Esophagus squamous epithelium (tissue), 5 donors: Measurements from ENCODE around the gene CERS1. TPM values are rescaled to one million over a fixed set of nuclear protein-coding genes. Genes with fewer than 3 reads are reported as not detected.

Experiments used
- DNase-seq: peaks from one replicate; lab custom pipeline; 2025; lab: John Stamatoyannopoulos, UW
- H3K27ac ChIP-seq, 4 donors: fragments of 200-600 bp; sonication (generic); one replicate each; pipeline ENCODE4 v1.5.1; 2016 to 2019; ENCODE audit warnings: mild to moderate bottlenecking in 1 of 4
- H3K27me3 ChIP-seq, 4 donors: fragments of 200-600 bp; sonication (generic); 1 replicate in 3 of 4; 2 replicates in 1 of 4; pipeline versions ENCODE4 v1.5.1 to v1.6.0; 2017 to 2021; ENCODE audit warnings: antibody characterized with exemption in 1 of 4
- H3K36me3 ChIP-seq, 3 donors: fragments of 200-600 bp; sonication (generic); one replicate each; pipeline ENCODE4 v1.5.1; 2016 to 2019
- H3K4me1 ChIP-seq, 3 donors: fragments of 200-600 bp; sonication (generic); one replicate each; pipeline ENCODE4 v1.5.1; 2017 to 2019
- H3K4me3 ChIP-seq, 4 donors: fragments of 200-600 bp; sonication (generic); 1 replicate in 3 of 4; 2 replicates in 1 of 4; pipeline ENCODE4 v1.5.1; 2016 to 2019; ENCODE audit warnings: mild to moderate bottlenecking in 2 of 4, moderate library complexity in 1 of 4
- H3K9me3 ChIP-seq, 3 donors: fragments of 200-600 bp; sonication (generic); one replicate each; pipeline ENCODE4 v1.5.1; 2016 to 2019
- POLR2A ChIP-seq, 4 donors: fragments of 450-650 bp; IDR thresholded peaks; one replicate each; pipeline ENCODE4 v1.6.1; 2017; ENCODE audit warnings: antibody characterized with exemption in 4 of 4, mild to moderate bottlenecking in 4 of 4, moderate library complexity in 3 of 4
- WGBS, 2 donors: methylation state at CpG; one replicate each; pipeline ENCODE4 v1.1.5; 2018; 5-methylcytosine and 5-hydroxymethylcytosine counted together
- intact Hi-C: fragments of 100-400 bp; cut with DNase I; formaldehyde crosslinking; loops from one replicate; pipeline ENCODE4 v1.15.0; 2022
- total RNA-seq, 4 donors: library from RNA; depleted of rRNA; stranded (reverse); fragments of >200 nt; gene quantifications; one replicate each; pipeline ENCODE4 v1.1.0, GENCODE V29; 2016
- TF ChIP-seq, protein P1 (sequence below), 6 experiments: fragments of 450-650 bp in 4 of 6; fragments of 200-600 bp in 2 of 6; sonication (generic) in 2 of 6; IDR thresholded peaks; one replicate each; pipeline ENCODE4 v1.5.1; 2016 to 2019; ENCODE audit warnings: antibody characterized with exemption in 6 of 6, mild to moderate bottlenecking in 4 of 6, moderate library complexity in 4 of 6
- donor health status: DM: yes; HTN: yes; CAD: no.

The CERS1 gene
- total RNA-seq, 4 donors from 2014 or later, result 0.76 TPM; not detected in 3

DNA sequence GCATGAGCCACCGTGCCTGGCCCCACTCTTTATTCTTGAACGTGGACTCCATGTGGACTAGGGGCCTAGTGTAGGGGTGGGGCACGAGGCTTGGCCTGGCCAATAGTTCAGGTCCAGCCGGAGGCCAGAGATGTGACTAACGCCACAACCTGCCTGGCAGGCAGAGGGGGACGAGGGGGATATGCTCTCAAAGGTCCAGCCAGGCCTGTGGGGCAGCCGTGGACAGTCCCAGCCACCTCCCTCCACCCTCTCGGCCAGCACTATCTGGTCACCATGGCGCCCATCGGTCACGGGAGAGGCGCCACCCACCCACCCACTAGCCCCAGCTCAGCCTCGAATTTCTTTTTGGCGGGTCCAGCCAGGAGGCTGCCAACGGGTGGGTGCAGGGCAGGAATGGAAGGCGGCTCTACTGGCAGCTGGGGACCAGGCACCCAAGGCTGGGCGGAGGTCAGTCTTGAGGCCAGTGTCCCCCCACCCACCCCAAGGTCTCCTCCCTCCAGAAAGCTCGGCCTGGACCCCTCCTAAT lies 2.2 kb upstream of the CERS1 start:
- H3K4me3 ChIP-seq, result no peak overlapping the region
- intact Hi-C loops, result no loop called here
- TF ChIP-seq, protein P1, sequence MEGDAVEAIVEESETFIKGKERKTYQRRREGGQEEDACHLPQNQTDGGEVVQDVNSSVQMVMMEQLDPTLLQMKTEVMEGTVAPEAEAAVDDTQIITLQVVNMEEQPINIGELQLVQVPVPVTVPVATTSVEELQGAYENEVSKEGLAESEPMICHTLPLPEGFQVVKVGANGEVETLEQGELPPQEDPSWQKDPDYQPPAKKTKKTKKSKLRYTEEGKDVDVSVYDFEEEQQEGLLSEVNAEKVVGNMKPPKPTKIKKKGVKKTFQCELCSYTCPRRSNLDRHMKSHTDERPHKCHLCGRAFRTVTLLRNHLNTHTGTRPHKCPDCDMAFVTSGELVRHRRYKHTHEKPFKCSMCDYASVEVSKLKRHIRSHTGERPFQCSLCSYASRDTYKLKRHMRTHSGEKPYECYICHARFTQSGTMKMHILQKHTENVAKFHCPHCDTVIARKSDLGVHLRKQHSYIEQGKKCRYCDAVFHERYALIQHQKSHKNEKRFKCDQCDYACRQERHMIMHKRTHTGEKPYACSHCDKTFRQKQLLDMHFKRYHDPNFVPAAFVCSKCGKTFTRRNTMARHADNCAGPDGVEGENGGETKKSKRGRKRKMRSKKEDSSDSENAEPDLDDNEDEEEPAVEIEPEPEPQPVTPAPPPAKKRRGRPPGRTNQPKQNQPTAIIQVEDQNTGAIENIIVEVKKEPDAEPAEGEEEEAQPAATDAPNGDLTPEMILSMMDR (IDR thresholded peaks at IDR 0.05), result no peak
- no peak for TF ChIP-seq POLR2A (IDR thresholded peaks at IDR 0.05)

DNA sequence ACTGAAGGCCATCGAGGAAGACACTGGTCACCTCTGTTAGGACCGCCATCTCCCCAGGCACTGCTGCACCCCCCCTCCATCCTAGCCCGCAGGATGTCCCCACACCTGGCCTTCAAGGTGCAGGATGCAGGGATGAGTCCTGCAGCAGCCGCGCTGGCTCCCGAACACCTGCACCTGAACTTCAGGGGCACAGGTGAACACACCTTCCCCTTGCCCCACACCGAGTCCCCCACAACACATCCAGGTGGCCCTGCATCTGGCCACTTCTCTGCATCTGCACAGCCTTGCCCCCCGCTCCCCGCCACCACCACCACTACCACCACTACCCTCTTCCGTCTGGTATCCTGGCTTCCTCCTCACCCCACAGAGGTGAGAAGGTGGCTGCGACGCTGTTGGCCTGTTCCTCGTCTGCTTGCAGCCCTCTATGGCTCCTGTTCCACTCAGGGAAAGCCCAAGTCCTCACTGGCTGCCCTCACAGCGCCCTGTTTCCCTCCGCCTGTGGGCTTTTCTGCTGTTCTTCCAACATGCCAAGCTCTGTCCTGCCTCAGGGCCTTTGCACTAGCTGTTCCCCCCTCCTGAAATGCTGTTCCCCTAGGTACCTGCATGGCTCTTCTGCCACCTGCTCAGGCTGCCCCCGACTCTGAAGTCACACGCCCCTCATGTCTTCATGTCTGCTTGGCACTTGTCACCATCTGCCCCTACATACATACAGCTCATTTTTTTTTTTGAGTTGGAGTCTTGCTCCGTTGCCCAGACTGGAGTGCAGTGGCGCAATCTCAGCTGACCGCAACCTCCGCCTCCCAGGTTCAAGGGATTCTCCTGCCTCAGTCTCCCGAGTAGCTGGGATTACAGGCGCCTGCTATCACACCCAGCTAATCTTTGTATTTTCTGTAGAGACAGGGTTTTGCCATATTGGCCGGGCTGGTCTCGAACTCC lies 1.4 kb upstream of the CERS1 start:
- H3K4me1 ChIP-seq, result peaks cover 10 to 32% (median 21%) of the 10 kb centered on the region in 3 donors
- TF ChIP-seq POLR2A (IDR thresholded peaks at IDR 0.05), result no peak
- TF ChIP-seq, protein P1 (IDR thresholded peaks at IDR 0.05), result no peak
- 76 to 87% methylated on average over 18 to 19 of the region's 25 CpGs for WGBS, 2 donors
- no peaks in the 10 kb centered on the region for H3K9me3 ChIP-seq
- H3K27ac ChIP-seq, result no peak overlapping the region
- DNase-seq, result no peak
- intact Hi-C loops, result no loop called here
- no peak overlapping the region for H3K4me3 ChIP-seq
- peaks cover 8 to 42% (median 14%) of the 10 kb centered on the region in 3 donors for H3K36me3 ChIP-seq
- H3K27me3 ChIP-seq, result peaks cover 7 to 52% (median 14%) of the 10 kb centered on the region in 4 donors

More for the DNA sequence above, 2.2 kb upstream of the CERS1 start:
- 100% methylated on average over 1 of the region's 18 CpGs; no CpG with 5 or more reads in 1 of the 2 donors for WGBS, 2 donors
- Histone ChIP-seq H3K27me3 (peaks cover 7 to 44% (median 14%) of the 10 kb centered on the region in 4 donors), H3K27ac (no peak overlapping the region), H3K9me3 (no peaks in the 10 kb centered on the region), H3K4me1 (peaks cover 10 to 32% (median 21%) of the 10 kb centered on the region in 3 donors), H3K36me3 (peaks cover 8 to 47% (median 14%) of the 10 kb centered on the region in 3 donors)
- DNase-seq, result no peak

DNA sequence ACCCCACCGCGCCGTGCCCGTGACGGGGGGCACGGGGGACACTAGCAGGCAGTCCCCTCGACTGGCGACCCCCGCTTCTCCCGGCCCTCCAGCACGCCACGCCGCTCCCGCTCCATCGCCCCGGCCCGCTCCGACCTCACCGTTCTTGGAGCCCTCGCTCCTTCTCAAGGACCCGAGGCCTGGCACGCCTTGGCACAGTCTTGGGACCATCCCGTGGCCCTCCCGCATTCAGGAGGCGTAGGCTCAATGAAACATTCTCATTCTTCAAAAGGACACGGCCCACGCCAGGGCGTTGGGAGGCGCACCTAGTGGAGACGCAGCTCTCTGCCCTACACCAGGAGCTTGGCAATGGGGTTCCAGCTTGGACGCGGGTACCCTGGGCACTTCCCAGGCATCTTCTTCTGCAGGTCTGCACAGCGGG lies 473 bp upstream of the CERS1 start:
- Histone ChIP-seq H3K9me3 (no peaks in the 10 kb centered on the region), H3K27me3 (peaks cover 7 to 59% (median 14%) of the 10 kb centered on the region in 4 donors), H3K4me3 (peak overlapping the region in 2 of 4 donors; percentile 45 to 62), H3K4me1 (peaks cover 10 to 32% (median 21%) of the 10 kb centered on the region in 3 donors), H3K36me3 (peaks cover 8 to 32% (median 14%) of the 10 kb centered on the region in 3 donors), H3K27ac (no peak overlapping the region)
- TF ChIP-seq, protein P1 (IDR thresholded peaks at IDR 0.05), result peak in 1 of 6 experiments; percentile 12
- no peak for TF ChIP-seq POLR2A (IDR thresholded peaks at IDR 0.05)
- 20 to 40% methylated on average over 1 to 2 of the region's 33 CpGs for WGBS, 2 donors
- no peak for DNase-seq
- intact Hi-C loops, result no loop called here

DNA sequence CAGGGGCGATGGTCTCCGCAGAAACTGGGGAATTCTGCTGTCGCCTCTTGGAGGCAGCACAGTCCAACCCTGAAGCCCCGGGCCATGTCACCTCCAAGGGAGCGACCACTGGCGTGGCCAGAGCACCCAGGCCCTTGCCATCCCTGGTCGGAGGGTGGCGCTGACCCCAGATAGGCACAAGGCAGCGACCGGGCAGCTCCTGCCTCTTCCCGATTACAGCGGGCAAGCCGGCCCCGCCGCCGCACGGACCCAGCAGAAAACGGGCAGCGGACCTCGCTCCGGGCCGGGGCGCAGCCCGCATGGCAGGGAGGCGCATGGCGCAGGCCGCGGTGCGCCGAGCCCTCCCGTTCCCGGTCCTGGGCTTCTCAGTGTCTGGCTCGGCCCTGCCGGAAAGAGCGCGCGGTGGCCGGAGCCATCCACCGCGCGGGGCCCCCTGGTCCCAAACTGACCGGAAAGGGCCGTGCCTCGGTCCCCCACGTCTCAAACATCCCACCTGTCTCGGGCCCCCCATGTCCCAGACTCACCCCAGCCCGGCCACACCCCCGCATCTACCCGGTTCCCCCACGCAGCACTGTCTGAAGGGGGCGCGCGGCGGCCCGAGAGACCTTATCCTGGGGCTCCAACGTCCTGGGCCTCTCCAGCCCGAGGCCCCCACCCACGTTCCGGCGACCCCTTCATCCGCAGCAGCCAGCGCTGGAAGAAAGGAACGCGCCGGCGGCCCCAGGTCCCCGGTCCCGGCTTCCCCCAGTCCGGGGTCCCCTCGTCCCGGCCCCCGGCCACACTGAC lies 727 bp downstream of the CERS1 start:
- intact Hi-C loops, result no loop called here
- Histone ChIP-seq H3K4me1 (peaks cover 10 to 32% (median 21%) of the 10 kb centered on the region in 3 donors), H3K27ac (no peak overlapping the region), H3K36me3 (peaks cover 8 to 20% (median 14%) of the 10 kb centered on the region in 3 donors), H3K27me3 (peaks cover 7 to 59% (median 14%) of the 10 kb centered on the region in 4 donors), H3K9me3 (no peaks in the 10 kb centered on the region), H3K4me3 (peak overlapping the region in 3 of 4 donors; percentile 31 to 62 (median 45))
- TF ChIP-seq, protein P1 (IDR thresholded peaks at IDR 0.05), result peak in 2 of 6 experiments; percentile 3 to 22
- TF ChIP-seq POLR2A (IDR thresholded peaks at IDR 0.05), result no peak
- no peak for DNase-seq
- 0% methylated on average over 20 of the region's 72 CpGs; no CpG with 5 or more reads in 1 of the 2 donors for WGBS, 2 donors
